Measurements from ENCODE around the gene IFITM2.

- no peak for TF ChIP-seq CTCF (conservative IDR thresholded peaks at IDR 0.05; ENCODE audit: low read depth in 2 of 2)
- TF ChIP-seq CREB1 (CRISPR knock-in tag; IDR thresholded peaks at IDR 0.05; ENCODE audit: low read depth) = no peak
- TF ChIP-seq POLR2AphosphoS5 (IDR thresholded peaks at IDR 0.05; ENCODE audit: low read depth) = no peak
These were observed 18.9 kb downstream of the IFITM2 start for GRCh38 chr11:326592-326841.
